Stimulated activated naive CD8-positive, alpha-beta T cell treated with anti-CD3 and anti-CD28 coated beads, Interleukin-15, Interleukin-2, amounts not matched to agents 100 U/mL and 50 U/mL, for 24 hours (primary cell): Measurements from ENCODE around the gene SCRN1.
A peak's percentile ranks its signal among the peaks of the same experiment; 100 is the strongest.

ENCODE experiments used
- ATAC-seq: fragments of 150-1000 bp; cut with Tn5 transposase; one replicate; pipeline ENCODE4 v1.10.0; 2021
- DNase-seq: peaks from one replicate; pipeline ENCODE4 v3.0.0; 2021

The SCRN1 gene

DNA sequence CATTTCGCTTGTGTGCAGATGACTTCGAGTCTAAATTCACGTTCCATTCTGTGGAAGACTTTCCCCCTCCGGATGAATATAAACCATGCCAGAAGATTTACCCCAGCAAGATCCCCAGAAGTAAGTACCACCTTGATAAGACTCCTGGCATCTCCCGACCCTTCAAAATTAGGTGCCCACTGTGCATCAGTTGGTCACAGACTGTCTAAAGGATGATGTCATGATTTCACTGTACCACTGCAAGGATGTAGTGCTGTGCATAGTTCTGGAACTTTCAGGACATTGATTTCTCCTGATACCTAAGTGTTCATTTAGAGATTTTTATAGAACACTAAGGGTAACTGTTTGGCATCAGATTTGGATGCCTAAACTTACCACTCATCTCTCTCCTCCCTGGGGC is 100.3 kb downstream of the SCRN1 start:
- ATAC-seq (no peak), DNase-seq (no peak)

DNA sequence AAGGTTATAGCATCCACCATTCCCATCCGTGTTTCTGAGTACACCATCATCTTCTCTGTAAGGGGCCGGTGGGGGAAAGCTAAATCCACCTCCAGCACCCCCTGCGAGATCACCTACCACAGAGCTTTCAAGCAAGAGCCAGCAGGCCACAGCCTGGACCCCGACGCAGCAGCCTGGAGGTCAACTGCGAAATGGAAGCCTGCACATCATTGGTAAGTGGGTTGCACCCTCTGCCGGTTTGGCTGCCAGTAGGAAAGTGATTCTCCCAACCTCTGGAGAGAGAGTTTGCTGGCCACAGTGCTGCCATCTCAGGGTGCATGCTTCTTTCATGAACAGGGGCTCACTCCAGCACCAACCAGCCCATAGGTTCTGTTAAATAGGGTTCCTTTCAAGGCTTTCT is 101.6 kb downstream of the SCRN1 start:
- ATAC-seq (no peak), DNase-seq (no peak)

DNA sequence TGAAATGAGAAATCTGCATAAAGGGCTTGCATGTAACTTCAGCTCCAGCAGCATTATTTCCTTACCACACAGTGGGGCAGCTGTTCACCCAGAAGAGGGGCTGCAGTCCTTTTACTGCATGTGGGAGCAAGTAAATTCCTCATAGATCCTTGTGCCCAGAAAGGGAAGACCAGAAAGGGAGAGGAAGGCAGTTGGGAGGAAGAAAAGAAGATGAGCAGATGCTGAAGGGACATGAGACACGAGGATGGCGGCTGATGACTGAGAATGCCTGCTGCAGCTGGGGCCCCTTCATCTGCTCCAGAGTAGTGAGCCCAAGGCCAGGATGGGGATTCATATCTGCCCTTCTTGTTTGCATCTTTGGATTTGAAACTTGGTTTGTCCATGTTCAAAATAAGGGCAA is 102.8 kb downstream of the SCRN1 start:
- DNase-seq (no peak), ATAC-seq (no peak)

GRCh38 chr7:29885626-29886025 is 104.0 kb downstream of the SCRN1 start:
- DNase-seq, result no peak
- ATAC-seq, result no peak

GRCh38 chr7:29884399-29885272 is 105.0 kb downstream of the SCRN1 start:
- DNase-seq (no peak), ATAC-seq (no peak)

DNA sequence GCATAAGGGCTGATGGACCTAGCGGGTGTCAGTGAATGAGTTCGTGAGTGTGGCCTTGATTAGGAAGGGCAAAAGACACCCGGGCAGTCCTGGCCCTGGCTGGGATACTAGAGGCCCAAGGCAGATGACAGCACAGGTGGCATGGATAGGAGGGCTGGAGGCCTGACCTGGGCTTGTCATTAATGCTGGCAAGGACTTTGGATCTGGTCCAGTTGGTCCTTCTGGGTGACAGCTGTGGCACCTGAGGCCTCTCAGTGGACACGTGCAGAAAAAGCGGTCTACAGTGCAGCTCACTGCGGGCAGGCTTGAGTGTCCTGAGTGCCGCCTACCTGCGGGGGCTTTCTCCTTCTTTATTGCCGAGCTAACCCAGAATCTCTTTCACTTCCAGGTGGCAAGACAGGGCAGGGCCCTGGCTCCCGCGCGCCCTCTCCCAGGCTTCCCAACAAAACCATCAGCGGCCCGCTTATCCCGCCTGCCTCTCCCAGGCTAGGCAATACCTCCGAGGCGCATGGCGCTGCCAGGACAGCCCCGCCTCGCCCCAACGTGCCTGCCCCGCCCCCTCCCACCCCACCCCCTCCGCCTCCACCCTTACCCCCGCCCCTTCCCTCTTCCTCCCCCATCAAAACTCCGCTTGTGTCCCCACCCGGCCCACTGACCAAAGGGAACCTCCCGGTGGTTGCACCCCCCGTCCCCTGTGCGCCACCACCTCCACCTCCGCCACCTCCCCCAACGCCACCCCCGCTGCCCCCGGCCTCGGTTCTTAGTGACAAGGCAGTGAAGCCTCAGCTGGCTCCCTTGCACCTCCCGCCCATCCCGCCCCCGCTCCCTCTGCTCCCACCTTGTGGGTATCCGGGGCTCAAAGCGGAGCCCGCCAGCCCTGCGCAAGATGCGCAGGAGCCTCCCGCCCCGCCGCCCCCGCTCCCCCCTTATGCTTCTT is 105.9 kb downstream of the SCRN1 start:
- ATAC-seq (no peak), DNase-seq (no peak)

GRCh38 chr7:29882481-29882880 is 107.1 kb downstream of the SCRN1 start:
- ATAC-seq, result no peak
- no peak for DNase-seq

DNA sequence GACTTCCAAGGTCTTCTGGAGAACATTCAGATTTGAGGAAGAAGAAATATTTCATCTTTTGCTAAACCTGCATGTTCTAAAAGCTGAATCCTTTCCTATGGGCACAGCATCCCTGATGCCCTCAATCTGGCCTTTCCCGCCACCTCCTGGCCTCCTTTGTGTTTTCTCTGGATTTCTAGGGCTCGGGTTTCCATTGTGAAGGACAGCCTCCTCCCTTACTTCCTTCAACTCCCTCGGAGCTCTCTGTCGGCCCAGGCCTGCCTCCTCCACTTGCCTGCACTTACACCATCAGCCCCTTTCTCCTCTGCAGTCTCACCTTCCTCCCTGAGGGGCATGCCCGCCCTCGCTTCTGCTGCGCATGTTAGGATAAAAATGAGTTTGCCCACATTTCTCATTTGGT is 107.9 kb downstream of the SCRN1 start:
- DNase-seq (no peak), ATAC-seq (no peak)

DNA sequence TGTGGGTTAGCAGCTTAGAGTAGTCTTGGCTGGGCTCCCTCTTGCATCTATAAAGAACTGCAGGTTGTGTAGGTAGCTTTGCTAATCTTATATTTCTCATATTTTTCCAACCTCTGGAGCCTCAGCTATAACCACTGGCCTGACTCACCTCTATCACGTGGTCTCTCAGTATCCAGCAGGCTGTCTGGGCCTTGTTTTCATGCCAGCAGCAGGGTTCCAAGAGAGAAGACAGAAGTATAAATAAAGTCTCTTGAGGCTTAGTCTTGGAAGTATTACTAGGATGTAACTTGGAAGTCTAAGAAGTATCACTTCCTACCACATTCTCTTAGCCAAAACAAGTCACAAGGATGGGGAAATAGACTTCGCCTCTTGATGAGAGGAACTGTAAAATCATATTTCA is 110.0 kb downstream of the SCRN1 start:
- ATAC-seq (peak; percentile 90), DNase-seq (no peak)

GRCh38 chr7:29878081-29878688 is 111.4 kb downstream of the SCRN1 start:
- DNase-seq, result no peak
- no peak for ATAC-seq

GRCh38 chr7:29877196-29877595 is 112.4 kb downstream of the SCRN1 start:
- ATAC-seq, result no peak
- no peak for DNase-seq

DNA sequence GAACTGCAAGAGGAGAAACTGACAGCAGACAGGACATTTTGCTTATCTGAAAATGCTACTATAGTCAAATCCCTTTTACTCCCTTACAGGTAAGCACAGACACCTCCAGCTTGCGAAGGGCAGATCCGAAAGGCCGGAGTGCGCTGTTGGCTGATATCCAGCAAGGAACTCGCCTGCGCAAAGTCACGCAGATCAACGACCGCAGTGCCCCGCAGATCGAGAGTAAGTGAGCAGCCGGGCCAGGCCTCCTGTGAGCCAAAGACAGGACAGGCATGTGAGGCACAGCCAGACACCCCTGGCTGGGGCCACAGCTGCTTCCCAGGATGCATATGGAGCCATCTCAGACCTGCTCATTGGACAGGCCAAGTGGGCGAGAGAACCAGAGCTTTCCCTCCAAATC is 113.9 kb downstream of the SCRN1 start:
- ATAC-seq (no peak), DNase-seq (no peak)

DNA sequence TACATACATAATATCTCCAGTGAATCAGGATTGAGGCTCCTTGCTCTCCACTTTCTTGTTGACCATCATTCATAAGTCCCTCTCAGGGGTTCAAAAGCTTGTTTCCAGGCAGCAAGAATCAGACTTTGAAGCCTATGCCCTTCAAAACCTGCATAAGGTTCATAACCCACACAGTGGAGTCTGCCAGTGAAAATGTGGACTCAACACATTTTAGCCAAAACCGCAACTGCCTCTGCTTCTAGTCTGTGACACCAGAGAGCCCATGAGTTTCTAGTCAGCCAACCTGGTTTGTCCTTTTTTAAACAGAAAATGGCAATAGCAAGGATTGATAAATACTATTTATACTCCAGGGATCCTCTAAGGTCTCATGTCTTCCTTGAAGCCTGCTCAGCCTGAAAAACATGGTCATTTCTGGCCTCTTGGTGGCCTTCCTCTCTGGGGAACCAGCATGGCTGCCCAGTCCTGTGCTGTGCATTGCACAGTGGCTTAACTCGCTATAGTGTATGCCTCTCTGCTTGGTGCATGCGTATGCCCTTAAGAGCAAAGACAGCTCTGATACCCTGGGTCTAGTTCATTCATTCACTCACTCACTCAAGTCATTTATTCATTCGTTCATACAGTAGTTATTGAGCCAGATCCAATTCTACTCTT is 115.8 kb downstream of the SCRN1 start:
- DNase-seq, result no peak
- ATAC-seq, result no peak

DNA sequence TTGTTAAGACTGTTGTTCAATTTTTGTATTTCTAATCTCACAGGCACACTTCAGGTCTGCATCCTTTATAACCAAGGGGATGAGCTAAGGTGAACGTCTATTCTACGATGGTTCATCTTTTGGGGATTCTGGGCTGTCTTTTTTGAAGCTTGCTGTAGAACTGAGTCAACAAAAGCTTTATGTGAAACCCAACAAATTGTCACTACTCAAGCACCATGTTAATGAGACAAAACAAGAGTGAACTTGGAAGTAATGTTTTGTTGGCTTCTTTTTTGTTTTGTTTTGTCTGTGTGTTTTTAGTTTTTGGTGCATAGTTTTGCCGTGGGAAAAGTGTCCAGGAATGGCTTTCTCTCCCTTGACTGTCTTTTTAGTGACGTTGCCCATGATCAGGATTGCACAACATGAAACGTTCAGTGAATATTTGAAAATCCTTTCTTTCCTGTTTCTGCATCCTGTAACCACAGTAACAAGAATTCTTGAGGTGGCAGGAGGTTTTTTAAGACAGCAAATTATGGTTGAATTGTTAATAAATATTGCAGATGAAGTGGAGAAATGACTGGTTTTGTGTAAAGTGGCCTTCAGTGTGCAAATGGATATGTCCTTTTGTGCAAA is 117.7 kb downstream of the SCRN1 start:
- DNase-seq, result no peak

More for the DNA sequence above, 117.7 kb downstream of the SCRN1 start:
- ATAC-seq, result no peak
